IMR-90 (cell line): ENCODE measurements around the gene KHNYN. TPM values are rescaled to one million over a fixed set of nuclear protein-coding genes. Genes with fewer than 3 reads are reported as not detected.
A peak's percentile ranks its signal among the peaks of the same experiment; 100 is the strongest.

Experiments used
- ATAC-seq: fragments of 200-7000 bp; cut with Tn5 transposase; 2 replicates; pipeline ENCODE4 v1.9.1; 2020; ENCODE audit warnings: low read depth, mild to moderate bottlenecking, moderate library complexity
- BruUV-seq: library from RNA; stranded (reverse); fragments of 400-500 nt; replicated peaks from 2 replicates; lab custom pipeline; 2021; lab: Mats Ljungman, UMichigan
- CTCF ChIA-PET: fragments of 300-600 bp; formaldehyde crosslinking; extraction: SDS; loops from one replicate; lab custom pipeline; 2021; ENCODE audit warnings: antibody characterized with exemption; lab: Yijun Ruan, JAX
- POLR2A ChIA-PET: fragments of 300-600 bp; sonication (Branson Sonifier 250); formaldehyde crosslinking; loops from one replicate; lab custom pipeline; 2022; ENCODE audit warnings: antibody characterized with exemption; ENCODE audit not compliant: unreplicated experiment; lab: Charles Lee
- DNase-seq: peaks from one replicate; pipeline ENCODE4 v3.0.0; 2013
- H2AFZ ChIP-seq: replicated peaks from 2 replicates; pipeline ENCODE3; 2013; ENCODE audit warnings: low read length, mild to moderate bottlenecking; ENCODE audit not compliant: poor library complexity
- H2AK5ac ChIP-seq: 2 replicates; pipeline ENCODE4 v1.6.1; 2013; ENCODE audit warnings: low read depth, low read length, inconsistent platforms
- H2AK9ac ChIP-seq: replicated peaks from 2 replicates; pipeline ENCODE3; 2013; ENCODE audit warnings: mild to moderate bottlenecking, low read depth, low read length, moderate library complexity; ENCODE audit not compliant: poor library complexity
- H2BK120ac ChIP-seq: 2 replicates; pipeline ENCODE4 v1.6.1; 2013; ENCODE audit warnings: low read depth, low read length, inconsistent platforms
- H2BK15ac ChIP-seq: 3 replicates; pipeline ENCODE4 v1.6.1; 2013; ENCODE audit warnings: low read depth, low read length, inconsistent platforms
- H2BK20ac ChIP-seq: 2 replicates; pipeline ENCODE4 v1.6.1; 2013; ENCODE audit warnings: low read depth, mild to moderate bottlenecking, inconsistent platforms, low read length, moderate library complexity
- H2BK5ac ChIP-seq: 2 replicates; pipeline ENCODE4 v1.6.1; 2013; ENCODE audit warnings: mild to moderate bottlenecking, low read depth, low read length, inconsistent platforms; ENCODE audit not compliant: poor library complexity, severe bottlenecking
- H3K14ac ChIP-seq: replicated peaks from 2 replicates; pipeline ENCODE4 v1.6.1; 2013; ENCODE audit warnings: low read depth, low read length, inconsistent platforms
- H3K18ac ChIP-seq: 2 replicates; pipeline ENCODE4 v1.6.1; 2013; ENCODE audit warnings: low read depth, low read length, control low read depth
- H3K23ac ChIP-seq: 2 replicates; pipeline ENCODE4 v1.6.1; 2013; ENCODE audit warnings: low read depth, low read length, inconsistent platforms
- H3K27ac ChIP-seq: 2 replicates; pipeline ENCODE4 v1.5.1; 2013; ENCODE audit warnings: mild to moderate bottlenecking, control low read depth, low read length; ENCODE audit not compliant: insufficient read depth
- H3K27me3 ChIP-seq: 2 replicates; pipeline ENCODE4 v1.6.1; 2013; ENCODE audit warnings: low read length; ENCODE audit not compliant: control insufficient read depth, insufficient read depth
- H3K36me3 ChIP-seq: 2 replicates; pipeline ENCODE4 v1.6.1; 2013; ENCODE audit warnings: low read length, mixed read lengths; ENCODE audit not compliant: control insufficient read depth, insufficient read depth
- H3K4ac ChIP-seq: 2 replicates; pipeline ENCODE4 v1.6.1; 2013; ENCODE audit warnings: low read depth, low read length, inconsistent platforms
- H3K4me1 ChIP-seq: 2 replicates; pipeline ENCODE4 v1.6.1; 2013; ENCODE audit warnings: low read length, mixed read lengths; ENCODE audit not compliant: control insufficient read depth, insufficient read depth
- H3K4me2 ChIP-seq: 2 replicates; pipeline ENCODE4 v1.6.1; 2013; ENCODE audit warnings: low read depth, mild to moderate bottlenecking, control low read depth, low read length, moderate library complexity
- H3K4me3 ChIP-seq: 2 replicates; pipeline ENCODE4 v1.5.1; 2013; ENCODE audit warnings: low read depth, mild to moderate bottlenecking, control low read depth, low read length, moderate library complexity; ENCODE audit not compliant: insufficient read depth
- H3K56ac ChIP-seq: 2 replicates; pipeline ENCODE4 v1.6.1; 2013; ENCODE audit warnings: low read length, inconsistent platforms; ENCODE audit not compliant: insufficient read depth; ENCODE audit errors: extremely low read depth
- H3K79me1 ChIP-seq, 2 experiments: 2 replicates each; pipeline ENCODE4 v1.6.1; 2013; ENCODE audit warnings: low read length in 2 of 2, inconsistent platforms in 1 of 2, low read depth in 1 of 2
- H3K9ac ChIP-seq: 2 replicates; pipeline ENCODE4 v1.6.1; 2013; ENCODE audit warnings: low read depth, low read length, control low read depth
- H3K9me1 ChIP-seq: 2 replicates; pipeline ENCODE4 v1.6.1; 2013; ENCODE audit warnings: low read length, inconsistent platforms; ENCODE audit not compliant: insufficient read depth
- H3K9me3 ChIP-seq: 2 replicates; pipeline ENCODE4 v1.6.1; 2013; ENCODE audit warnings: low read length; ENCODE audit not compliant: control insufficient read depth, insufficient read depth
- H4K20me1 ChIP-seq: 2 replicates; pipeline ENCODE4 v1.6.1; 2013; ENCODE audit warnings: low read length, inconsistent platforms; ENCODE audit not compliant: insufficient read depth
- H4K5ac ChIP-seq: 2 replicates; pipeline ENCODE4 v1.6.1; 2013; ENCODE audit warnings: mild to moderate bottlenecking, low read depth, low read length, control low read depth
- H4K8ac ChIP-seq, 2 experiments: 2 replicates each; pipeline ENCODE4 v1.6.1; 2013; ENCODE audit warnings: low read depth in 2 of 2, low read length in 2 of 2, control low read depth in 1 of 2, inconsistent platforms in 1 of 2
- H4K91ac ChIP-seq: 2 replicates; pipeline ENCODE4 v1.6.1; 2013; ENCODE audit warnings: low read depth, low read length, inconsistent platforms; ENCODE audit not compliant: insufficient read depth
- CHD1 ChIP-seq: IDR thresholded peaks from 2 replicates; pipeline ENCODE4 v1.6.1; 2012; ENCODE audit warnings: low read depth, low read length, improper control_type of control experiment
- POLR2A ChIP-seq: IDR thresholded peaks from 2 replicates; pipeline ENCODE4 v1.6.1; 2012; ENCODE audit warnings: mild to moderate bottlenecking, low read depth, low read length
- WGBS, 2 experiments: methylation state at CpG; one replicate each; pipeline versions ENCODE4 v1.1.5 to v1.1.7; 2013; ENCODE audit warnings: missing lambda C conversion rate in 2 of 2; ENCODE audit not compliant: insufficient read length in 1 of 2; ENCODE audit errors: extremely low coverage in 2 of 2; 5-methylcytosine and 5-hydroxymethylcytosine counted together
- dilution Hi-C: fragments of 300-500 bp; cut with HindIII; formaldehyde crosslinking; loops from one replicate; pipeline ENCODE4 v1.14.3; 2018; ENCODE audit warnings: low sequenced_read_pairs; ENCODE audit not compliant: unreplicated experiment
- in situ Hi-C: fragments of 300-500 bp; cut with MboI; formaldehyde crosslinking; loops from 3 replicates; pipeline ENCODE4 v1.14.3; 2019; ENCODE audit warnings: low sequenced_read_pairs, inconsistent platforms, mixed read lengths
- intact Hi-C: fragments of 100-400 bp; cut with micrococcal nuclease; formaldehyde crosslinking; loops from 2 replicates; pipeline ENCODE4 v1.10.0; 2022
- polyA plus RNA-seq, 3 experiments: library from polyadenylated mRNA; depleted of rRNA; stranded (reverse); fragments of >200 nt; gene quantifications; 2 replicates each; pipeline ENCODE4 v1.2.3, GENCODE V29; 2012; ENCODE audit warnings: low replicate concordance in 1 of 3
- total RNA-seq: library from RNA; depleted of rRNA; stranded (reverse); fragments of >200 nt; gene quantifications from 2 replicates; pipeline ENCODE4 v1.2.3, GENCODE V29; 2012

The KHNYN gene
- total and polyA plus RNA-seq, 2 of the 4 experiments (the other 2 are of a cell fraction) = 18.9 to 24.4 TPM

GRCh38 chr14:24430143-24430681 is 458 bp downstream of the KHNYN start:
- Histone ChIP-seq H2AK9ac (peak overlapping the region; percentile 100), H3K4me3 (peak overlapping the region; percentile 85), H3K9me3 (no peaks in the 10 kb centered on the region), H4K8ac (peak overlapping the region; percentile 68 to 93), H4K91ac (peak overlapping the region; percentile 95), H2BK120ac (peak overlapping the region; percentile 83; the same call in 1 of the 2 replicates), H3K56ac (peak overlapping the region; percentile 92), H3K23ac (peak overlapping the region; percentile 90), H3K4ac (peak overlapping the region; percentile 99), H3K27ac (peak overlapping the region; percentile 91), H3K14ac (peak overlapping the region; percentile 95), H3K9me1 (peaks cover 5% of the 10 kb centered on the region), H2AFZ (peak overlapping the region; percentile 95), H2BK5ac (peak overlapping the region; percentile 88), H2AK5ac (peak overlapping the region; percentile 100), H3K36me3 (peaks cover 17% of the 10 kb centered on the region), H3K4me2 (peak overlapping the region; percentile 91), H3K4me1 (peaks cover 18% of the 10 kb centered on the region; the same call in 1 of the 2 replicates), H3K18ac (peak overlapping the region; percentile 85), H2BK20ac (0 out of 2 replicates have a peak overlapping the region, but pooled peaks have one; percentile 6), H2BK15ac (peak overlapping the region; percentile 59; the same call in 1 of the 3 replicates), H4K20me1 (peaks cover 20% of the 10 kb centered on the region), H4K5ac (peak overlapping the region; percentile 95), H3K27me3 (no peaks in the 10 kb centered on the region), H3K9ac (peak overlapping the region; percentile 98), H3K79me1 (peaks cover 18 to 44% of the 10 kb centered on the region in 2 experiments)
- peak; percentile 88 for ATAC-seq
- dilution Hi-C loops = no loop called here
- no TSS peak for BruUV-seq
- WGBS, 2 experiments = 0% methylated on average over 2 of the region's 28 CpGs; no CpG with 5 or more reads in 1 of the 2 experiments
- TF ChIP-seq POLR2A (0 out of 2 replicates have a peak, but pooled peaks have one; percentile 45), CHD1 (no peak)
- ChIA-PET POLR2A (interaction anchor here (1.1 to 1.5 kb wide), 3 partner anchors 12 to 64 kb away, joined by 3 to 7 read pairs (median 5); no protein-coding TSS in a partner anchor), CTCF (interaction anchor here (0.5 to 3.3 kb wide), 5 partner anchors 64 to 1135 kb away, joined by 3 to 63 read pairs (median 3); partner anchors contain the start of gene CIDEB)
- intact Hi-C loops = loop anchor here (2.0 to 10.0 kb wide), 2 partner anchors 187 to 215 kb away; partner anchors contain the start of genes CHMP4A, MDP1 and TINF2
- peak; percentile 66 for DNase-seq
- in situ Hi-C loops = loop anchor here (10.0 to 25.0 kb wide), 4 partner anchors 65 to 1118 kb away; partner anchors contain the start of genes BCL2L2, FITM1, GMPR2 and NEDD8
